SKM-1 (cell line): Measurements from ENCODE around the gene ECM1.

Experiments used
- DNase-seq: peaks from one replicate; lab custom pipeline; 2025; ENCODE audit not compliant: unreplicated experiment; lab: John Stamatoyannopoulos, UW

The ECM1 gene

DNA sequence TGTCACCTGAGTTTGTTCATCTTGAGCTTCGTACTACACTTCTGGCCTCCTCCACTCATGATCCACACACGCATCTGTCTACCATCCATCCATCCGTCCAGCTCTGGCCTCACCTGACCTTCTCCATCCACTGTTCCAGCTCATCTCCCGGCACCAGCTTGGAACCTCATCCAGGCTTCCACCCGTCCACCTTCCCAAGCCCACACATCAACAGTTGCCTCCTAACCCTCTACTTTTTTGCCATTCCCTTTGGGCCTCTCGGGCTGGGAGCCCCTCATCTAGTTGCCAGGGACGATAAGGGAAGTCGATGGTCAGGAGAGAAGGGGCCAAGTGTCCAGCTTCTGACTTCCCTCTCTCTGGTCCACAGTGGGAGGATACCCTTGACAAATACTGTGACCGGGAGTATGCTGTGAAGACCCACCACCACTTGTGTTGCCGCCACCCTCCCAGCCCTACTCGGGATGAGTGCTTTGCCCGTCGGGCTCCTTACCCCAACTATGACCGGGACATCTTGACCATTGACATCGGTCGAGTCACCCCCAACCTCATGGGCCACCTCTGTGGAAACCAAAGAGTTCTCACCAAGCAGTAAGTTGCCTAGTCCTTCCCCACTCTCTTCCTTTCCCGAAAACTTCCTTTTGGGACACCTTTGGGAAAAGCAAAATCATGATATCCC, 4.2 kb downstream of the ECM1 start:
- DNase-seq: no peak

GRCh38 chr1:150512846-150513245, 4.9 kb downstream of the ECM1 start:
- no peak for DNase-seq

GRCh38 chr1:150513351-150513791, 5.5 kb downstream of the ECM1 start:
- no peak for DNase-seq

DNA sequence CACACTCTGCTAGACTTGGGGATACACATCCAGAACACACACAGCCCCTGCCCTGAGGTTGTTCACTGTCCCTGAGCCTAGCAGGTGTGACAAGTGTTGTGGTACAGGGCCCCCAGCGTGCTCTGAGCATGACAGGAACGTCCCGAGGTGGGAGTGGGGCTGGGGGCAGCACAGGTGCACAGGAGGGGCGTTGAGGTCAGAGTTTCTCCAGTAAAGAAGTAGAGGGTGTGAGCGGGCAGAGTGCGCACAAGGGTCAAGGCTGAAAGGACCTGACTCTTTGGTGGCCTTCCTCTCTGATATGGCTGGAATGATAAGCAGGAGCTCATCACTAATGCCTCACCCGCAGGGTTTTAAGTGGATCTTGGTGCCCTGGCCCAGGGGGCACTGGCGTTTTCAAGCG, 6.4 kb downstream of the ECM1 start:
- no peak for DNase-seq

DNA sequence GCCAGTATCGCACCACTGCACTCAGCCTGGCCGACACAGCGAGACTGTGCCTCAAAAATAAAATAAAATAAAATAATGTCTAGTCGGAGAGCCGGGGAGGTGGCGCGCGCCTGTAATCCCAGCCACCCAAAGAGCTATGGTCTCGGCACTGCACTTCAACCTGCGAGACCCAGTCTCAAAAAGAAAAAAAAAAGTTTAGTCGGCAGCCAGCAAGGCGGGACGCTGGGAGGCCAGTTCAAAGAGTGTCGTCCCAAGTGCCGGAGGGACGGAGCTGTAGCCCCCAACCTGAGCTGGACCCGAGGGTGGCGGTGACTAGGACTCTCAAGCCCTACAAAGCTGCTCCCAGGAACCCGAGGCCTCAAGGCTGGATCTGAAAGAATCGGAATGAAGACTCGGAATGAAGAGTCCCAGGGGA, 7.0 kb downstream of the ECM1 start:
- DNase-seq: no peak

DNA sequence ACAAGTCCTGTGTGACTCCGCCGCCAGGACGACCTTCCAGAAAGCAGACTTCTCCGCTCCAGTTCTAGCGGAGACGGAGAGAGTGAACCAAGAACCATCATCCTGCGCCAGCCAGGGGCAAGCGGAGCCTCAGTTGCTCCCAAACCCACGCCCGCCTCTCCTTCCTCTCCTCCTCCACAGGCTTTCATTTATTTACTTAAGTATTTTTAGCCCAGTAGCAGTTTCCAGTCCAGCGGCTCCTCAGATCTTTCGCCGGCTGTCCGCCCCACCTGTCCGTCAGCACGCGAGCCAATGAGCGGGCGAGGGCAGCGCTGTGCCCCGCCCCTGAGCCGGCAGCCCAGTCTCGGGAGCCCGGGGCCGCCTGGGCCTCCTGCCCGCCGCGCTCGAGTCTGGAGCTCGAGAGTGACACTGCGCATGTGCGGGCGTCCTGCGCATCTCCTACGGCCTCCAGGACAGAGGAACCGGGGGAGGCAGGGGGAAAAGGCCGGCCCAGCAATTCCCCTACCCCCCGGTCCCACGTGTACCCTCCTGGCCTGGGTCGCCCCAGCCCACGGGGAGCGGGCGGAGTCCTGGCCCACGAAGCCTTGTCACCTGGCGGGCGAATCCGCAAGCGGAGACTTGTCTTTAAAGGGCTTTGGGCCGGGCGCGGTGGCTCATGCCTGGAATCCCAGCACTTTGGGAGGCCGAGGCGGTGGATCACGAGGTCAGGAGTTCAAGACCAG, 7.6 kb downstream of the ECM1 start, which contains the start of gene FALEC:
TSS of gene FALEC (plus strand) at position 425 of the 722 bp plus-strand sequence.
- peak; percentile 99 for DNase-seq

DNA sequence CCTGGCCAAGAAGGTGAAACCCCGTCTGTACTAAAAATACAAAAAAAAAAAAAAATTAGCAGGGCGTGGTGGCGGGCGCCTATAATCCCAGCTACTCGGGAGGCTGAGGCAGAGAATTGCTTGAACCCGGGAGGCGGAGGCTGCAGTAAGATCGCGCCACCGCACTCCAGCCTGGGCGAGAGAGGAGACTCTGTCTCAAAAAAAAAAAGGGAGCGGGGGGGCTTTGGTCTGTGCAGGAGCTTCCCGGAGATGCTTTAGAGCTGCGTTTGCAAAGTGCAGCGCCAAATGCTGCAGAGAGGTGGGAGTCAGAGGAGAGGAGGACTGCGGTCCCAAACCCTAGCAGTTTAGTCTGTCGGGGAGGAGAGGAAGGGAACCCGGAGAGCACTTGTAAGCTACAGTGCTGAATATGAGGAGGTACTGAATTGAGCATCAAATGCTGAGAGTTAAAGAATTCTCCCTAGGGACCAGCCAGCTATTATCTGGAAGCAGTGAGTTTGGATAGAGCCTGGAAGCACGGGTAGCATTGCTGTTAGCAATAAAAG, 8.2 kb downstream of the ECM1 start:
- no peak for DNase-seq

DNA sequence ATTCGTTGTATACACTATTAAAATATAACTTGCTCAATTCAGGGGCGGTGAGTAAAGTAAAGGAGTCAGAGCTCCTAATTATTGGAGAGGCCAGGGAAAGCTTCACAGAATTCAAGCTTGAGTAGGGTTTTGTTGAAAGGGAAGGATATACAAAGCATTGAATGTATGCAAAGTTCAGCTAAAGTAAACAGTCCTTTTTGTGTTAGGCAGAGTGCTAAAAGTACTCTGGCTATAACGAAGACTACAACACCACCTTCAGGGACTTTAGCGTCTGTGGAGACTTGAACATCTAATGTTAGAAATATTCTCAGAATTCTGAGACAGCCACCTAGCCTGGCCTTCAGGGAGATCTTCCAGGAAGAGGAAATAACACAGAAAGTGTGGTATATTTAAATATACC, 8.7 kb downstream of the ECM1 start:
- DNase-seq: no peak

DNA sequence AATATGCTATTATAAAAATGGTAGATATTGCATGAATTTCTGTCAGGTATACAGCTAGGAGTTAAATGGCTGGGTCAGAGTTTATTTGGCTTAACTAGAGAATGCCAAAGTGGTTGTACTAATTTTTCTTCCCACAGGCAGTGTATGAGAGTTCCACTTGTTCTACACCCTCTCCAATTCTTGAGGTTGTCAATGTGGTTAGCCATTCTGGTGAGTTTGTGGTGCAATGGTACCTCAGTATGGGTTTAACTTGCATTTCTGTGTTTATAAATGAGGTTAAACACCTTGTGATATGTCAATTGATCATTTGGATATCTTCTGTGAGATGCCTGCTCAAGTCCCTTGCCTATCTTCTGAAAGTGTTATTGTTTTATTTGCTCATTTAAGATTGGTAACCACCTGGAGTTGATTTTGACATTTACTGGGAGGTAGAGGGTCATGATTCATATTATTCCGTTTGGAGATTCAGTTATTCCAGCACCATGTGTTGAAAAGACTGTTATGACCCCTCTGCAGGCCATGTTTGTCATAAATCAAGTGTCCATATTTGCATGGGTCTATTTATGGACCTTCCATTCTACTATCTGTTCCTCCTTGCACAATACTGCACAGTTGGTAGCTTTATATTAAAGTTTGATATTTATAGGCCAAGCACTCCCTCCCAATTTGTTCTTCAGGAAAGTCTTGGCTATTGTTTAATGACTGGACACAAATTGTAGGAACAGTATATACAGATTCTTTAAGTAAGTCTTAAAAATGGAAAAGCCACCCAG, 13.5 kb downstream of the ECM1 start:
- no peak for DNase-seq

DNA sequence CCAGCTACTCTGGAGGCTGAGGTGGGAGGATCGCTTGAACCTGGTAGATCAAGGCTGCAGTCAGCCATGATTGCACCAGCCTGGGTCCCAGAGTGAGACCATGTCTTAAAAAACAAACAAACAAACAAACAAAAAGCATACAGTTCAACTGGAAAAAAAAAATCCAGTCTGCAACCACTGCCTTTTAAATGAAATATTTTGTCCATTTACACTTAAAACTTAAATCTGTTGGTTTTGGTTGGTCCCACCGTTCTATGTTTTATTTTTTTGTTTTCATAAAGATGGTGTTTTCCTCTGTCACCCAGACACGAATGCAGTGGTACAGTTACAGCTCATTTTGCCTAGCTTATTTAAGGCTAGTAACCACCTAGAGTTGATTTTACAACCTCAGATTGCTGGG, 17.4 kb downstream of the ECM1 start:
- DNase-seq: no peak

DNA sequence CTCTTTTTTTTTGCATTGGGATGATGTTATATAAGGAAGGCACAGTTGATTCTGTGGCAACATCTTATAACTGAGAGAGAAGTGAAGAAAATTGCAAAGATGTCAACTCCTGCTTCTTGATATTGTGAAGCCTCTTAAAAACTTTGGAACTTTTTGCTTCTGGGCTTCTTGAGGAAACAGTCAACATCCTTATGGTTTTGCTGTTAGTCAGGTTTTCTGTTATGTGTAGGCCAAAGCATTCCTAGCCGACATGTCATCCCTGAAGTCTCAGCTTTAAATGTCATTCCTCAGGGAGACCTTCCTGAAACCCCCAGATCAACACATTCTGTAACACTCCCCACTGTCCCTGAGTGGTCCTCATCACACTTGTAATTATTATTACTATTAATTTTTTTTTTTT, 20.3 kb downstream of the ECM1 start:
- no peak for DNase-seq

GRCh38 chr1:150529017-150529416, 21.1 kb downstream of the ECM1 start:
- no peak for DNase-seq

- no peak for DNase-seq
Measured at GRCh38 chr1:150530491-150531159, 22.7 kb downstream of the ECM1 start.

DNA sequence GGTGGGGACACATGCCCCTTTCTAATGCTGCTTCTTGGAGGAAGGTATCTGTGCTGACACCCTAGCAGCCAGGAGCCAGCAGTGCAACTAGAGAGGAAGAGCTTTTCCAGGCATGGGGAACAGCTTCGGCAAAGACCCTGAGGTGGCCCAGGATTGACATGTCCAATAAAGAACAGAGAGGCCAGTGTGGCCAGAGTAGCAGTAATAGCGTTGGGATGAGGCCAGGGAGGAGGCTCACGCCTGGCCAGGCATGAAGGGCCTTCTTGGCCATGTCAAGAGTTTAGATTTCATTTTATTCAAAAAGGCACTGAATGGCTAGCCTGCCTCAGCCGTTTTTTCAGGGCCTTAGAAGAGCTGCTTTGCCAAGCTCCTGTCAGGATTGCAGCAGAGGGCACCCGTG, 25.0 kb downstream of the ECM1 start:
- no peak for DNase-seq

DNA sequence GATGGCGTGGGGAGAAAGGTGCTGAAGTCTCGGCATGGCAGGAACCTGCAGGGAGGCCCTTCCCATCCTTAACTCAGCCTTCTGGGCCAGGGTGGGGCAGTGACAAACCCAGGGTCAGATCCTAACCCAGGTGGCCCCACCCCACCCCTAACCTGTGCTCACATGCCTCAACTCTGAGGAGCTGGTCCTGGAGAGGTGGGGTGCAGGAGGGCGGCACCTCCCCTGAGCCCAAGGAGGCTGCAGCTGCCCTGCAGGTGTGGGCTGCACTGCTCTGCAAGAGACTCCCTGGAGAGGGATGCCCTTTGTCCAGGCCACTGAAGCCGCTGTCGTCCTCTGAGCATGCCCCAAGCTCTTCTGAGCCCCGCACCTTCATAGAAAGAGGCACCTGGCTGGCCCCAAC, 26.1 kb downstream of the ECM1 start:
- DNase-seq: no peak

DNA sequence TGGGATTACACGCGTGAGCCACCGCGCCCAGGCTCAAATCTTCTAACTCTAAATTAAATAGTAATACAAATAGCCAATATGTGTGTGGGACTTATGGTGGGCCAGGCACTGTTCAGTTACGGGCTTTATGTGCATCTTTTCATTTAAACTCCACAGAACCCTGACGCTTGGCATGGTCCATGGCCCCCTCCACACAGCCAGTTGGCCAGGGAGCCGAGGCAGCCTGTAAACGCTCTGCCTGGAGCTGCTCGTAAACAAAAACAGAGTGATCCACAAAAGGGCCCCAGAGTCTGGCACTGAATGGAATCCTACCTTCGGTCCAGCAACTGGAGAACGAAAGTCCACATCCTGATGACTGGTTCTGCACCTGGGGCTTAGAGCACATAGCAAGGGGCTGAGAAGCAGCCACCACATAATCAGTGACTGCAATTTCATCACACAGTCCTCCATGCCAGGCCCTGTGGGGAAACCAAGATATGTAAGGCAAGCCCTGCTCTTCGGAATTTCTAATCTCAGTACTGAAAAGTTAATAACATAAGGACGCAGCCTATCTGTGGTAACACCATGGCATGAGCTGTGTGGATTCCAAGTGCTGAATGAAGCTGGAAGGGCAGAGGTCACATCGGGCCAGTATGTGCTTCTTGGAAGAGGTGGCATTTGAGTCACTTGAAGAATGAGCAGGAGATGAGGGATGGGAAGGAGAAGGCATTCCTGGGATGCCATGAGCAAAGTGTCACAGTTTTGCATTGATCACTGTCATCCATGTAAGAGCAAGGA, 27.8 kb downstream of the ECM1 start:
- DNase-seq: no peak

- DNase-seq: no peak
Measured at GRCh38 chr1:150536836-150537731, 29.2 kb downstream of the ECM1 start.

GRCh38 chr1:150537732-150538684, 30.1 kb downstream of the ECM1 start:
- DNase-seq: no peak
